Activated CD4-positive, alpha-beta memory T cell treated with anti-CD3 and anti-CD28 coated beads, Interleukin-2, amount 10 ng/mL, durations not matched to agents 7 days and 5 days (primary cell): ENCODE data around the gene AQP12A. TPM values are rescaled to one million over a fixed set of nuclear protein-coding genes. Genes with fewer than 3 reads are reported as not detected.
"Not testable (repeated sequence)": the region's sequence is repeated elsewhere in the genome, so short reads cannot be mapped to it uniquely, and the experiment has no call there.

Experiments
- CTCF ChIA-PET: fragments of 350-600 bp; sonication (Branson Sonifier 250); formaldehyde crosslinking; loops from one replicate; lab custom pipeline; 2021; ENCODE audit warnings: antibody characterized with exemption, inconsistent platforms; lab: Charles Lee
- POLR2A ChIA-PET: fragments of 350-600 bp; sonication (Branson Sonifier 250); formaldehyde crosslinking; loops from one replicate; lab custom pipeline; 2021; ENCODE audit warnings: antibody characterized with exemption; lab: Charles Lee
- DNase-seq: peaks from one replicate; pipeline ENCODE4 v3.0.0-alpha.2; 2020
- H3K27ac Mint-ChIP-seq: one replicate; pipeline ENCODE4 v1.8.0; 2021; ENCODE audit warnings: mild to moderate bottlenecking, mixed read lengths
- H3K27me3 Mint-ChIP-seq: one replicate; pipeline ENCODE4 v1.8.0; 2021; ENCODE audit warnings: mixed read lengths
- H3K36me3 Mint-ChIP-seq: one replicate; pipeline ENCODE4 v1.8.0; 2021; ENCODE audit warnings: low read depth, mixed read lengths
- H3K4me1 Mint-ChIP-seq: one replicate; pipeline ENCODE4 v1.8.0; 2021; ENCODE audit warnings: mixed read lengths
- H3K4me3 Mint-ChIP-seq: one replicate; pipeline ENCODE4 v1.8.0; 2021; ENCODE audit warnings: mild to moderate bottlenecking, mixed read lengths
- H3K9me3 Mint-ChIP-seq: one replicate; pipeline ENCODE4 v1.8.0; 2021; ENCODE audit warnings: mixed read lengths
- total RNA-seq, 2 experiments: library from RNA; stranded (reverse); gene quantifications; one replicate each; pipeline ENCODE4 v1.2.3, GENCODE V29; 2021

AQP12A gene
- not detected for total RNA-seq

GRCh38 chr2:240691631-240692420 lies at the start of gene AQP12A:
Gene AQP12A, plus strand, starts transcription at chr2:240691866. Its CDS starts 48 bp downstream, at chr2:240691914.
- CTCF ChIA-PET, H3K36me3 Mint-ChIP-seq, H3K27me3 Mint-ChIP-seq, POLR2A ChIA-PET, H3K27ac Mint-ChIP-seq, H3K4me1 Mint-ChIP-seq, H3K9me3 Mint-ChIP-seq, H3K4me3 Mint-ChIP-seq: not testable (repeated sequence)
- peak; percentile 11 for DNase-seq

- peaks cover 5% of the 10 kb centered on the region for H3K27me3 Mint-ChIP-seq
- no peak overlapping the region for H3K27ac Mint-ChIP-seq
- ChIA-PET CTCF (no interaction called here), POLR2A (no interaction called here)
- no peak overlapping the region for H3K4me3 Mint-ChIP-seq
- no peaks in the 10 kb centered on the region for H3K36me3 Mint-ChIP-seq
- peak; percentile 5 for DNase-seq
- H3K9me3 Mint-ChIP-seq = peaks cover 3% of the 10 kb centered on the region
- H3K4me1 Mint-ChIP-seq = peaks cover 5% of the 10 kb centered on the region
Measured at GRCh38 chr2:240642061-240642805, 49.4 kb upstream of the AQP12A start.

GRCh38 chr2:240642806-240643092 lies 48.9 kb upstream of the AQP12A start:
- peaks cover 3% of the 10 kb centered on the region for H3K9me3 Mint-ChIP-seq
- POLR2A ChIA-PET = no interaction called here
- CTCF ChIA-PET = no interaction called here
- no peak overlapping the region for H3K4me3 Mint-ChIP-seq
- peak; percentile 2 for DNase-seq
- H3K27ac Mint-ChIP-seq = no peak overlapping the region
- peaks cover 10% of the 10 kb centered on the region for H3K27me3 Mint-ChIP-seq
- H3K4me1 Mint-ChIP-seq = peaks cover 5% of the 10 kb centered on the region
- no peaks in the 10 kb centered on the region for H3K36me3 Mint-ChIP-seq

GRCh38 chr2:240643093-240643810 lies 48.4 kb upstream of the AQP12A start:
- peaks cover 11% of the 10 kb centered on the region for H3K27me3 Mint-ChIP-seq
- CTCF ChIA-PET = no interaction called here

GRCh38 chr2:240643811-240644150 lies 47.9 kb upstream of the AQP12A start:
- ChIA-PET POLR2A (no interaction called here), CTCF (no interaction called here)
- no peak overlapping the region for H3K4me3 Mint-ChIP-seq
- H3K4me1 Mint-ChIP-seq = peaks cover 5% of the 10 kb centered on the region
- H3K9me3 Mint-ChIP-seq = peaks cover 2% of the 10 kb centered on the region
- peak; percentile 9 for DNase-seq
- no peaks in the 10 kb centered on the region for H3K36me3 Mint-ChIP-seq
- no peak overlapping the region for H3K27ac Mint-ChIP-seq
- H3K27me3 Mint-ChIP-seq = peaks cover 15% of the 10 kb centered on the region

More at GRCh38 chr2:240643093-240643810, 48.4 kb upstream of the AQP12A start:
- POLR2A ChIA-PET = no interaction called here
- peak; percentile 9 for DNase-seq
- no peaks in the 10 kb centered on the region for H3K36me3 Mint-ChIP-seq
- H3K9me3 Mint-ChIP-seq = peaks cover 3% of the 10 kb centered on the region
- H3K4me3 Mint-ChIP-seq = no peak overlapping the region
- no peak overlapping the region for H3K27ac Mint-ChIP-seq
- peaks cover 5% of the 10 kb centered on the region for H3K4me1 Mint-ChIP-seq

- Mint-ChIP-seq H3K27me3 (peaks cover 18% of the 10 kb centered on the region), H3K4me3 (no peak overlapping the region), H3K27ac (no peak overlapping the region), H3K4me1 (peaks cover 5% of the 10 kb centered on the region), H3K36me3 (no peaks in the 10 kb centered on the region), H3K9me3 (no peaks in the 10 kb centered on the region)
- peak; percentile 7 for DNase-seq
- POLR2A ChIA-PET = no interaction called here
- CTCF ChIA-PET = no interaction called here
Measured at GRCh38 chr2:240644171-240644651, 47.5 kb upstream of the AQP12A start.

- DNase-seq = peak; percentile 14
- no peak overlapping the region for H3K27ac Mint-ChIP-seq
- ChIA-PET CTCF (no interaction called here), POLR2A (interaction anchor here (1.0 kb wide), 1 partner anchor 16 kb away, joined by 3 read pairs; no protein-coding TSS in a partner anchor)
- no peaks in the 10 kb centered on the region for H3K9me3 Mint-ChIP-seq
- H3K4me1 Mint-ChIP-seq = peaks cover 5% of the 10 kb centered on the region
- no peaks in the 10 kb centered on the region for H3K36me3 Mint-ChIP-seq
- no peak overlapping the region for H3K4me3 Mint-ChIP-seq
- peaks cover 22% of the 10 kb centered on the region for H3K27me3 Mint-ChIP-seq
Measured at GRCh38 chr2:240644859-240645301, 46.8 kb upstream of the AQP12A start.

GRCh38 chr2:240645346-240645745 lies 46.3 kb upstream of the AQP12A start:
- CTCF ChIA-PET = no interaction called here
- DNase-seq = peak; percentile 12
- POLR2A ChIA-PET = interaction anchor here (1.0 kb wide), 1 partner anchor 16 kb away, joined by 3 read pairs; no protein-coding TSS in a partner anchor
- Mint-ChIP-seq H3K36me3 (no peaks in the 10 kb centered on the region), H3K27me3 (peaks cover 25% of the 10 kb centered on the region), H3K4me1 (peaks cover 5% of the 10 kb centered on the region), H3K4me3 (no peak overlapping the region), H3K9me3 (no peaks in the 10 kb centered on the region), H3K27ac (no peak overlapping the region)

GRCh38 chr2:240645801-240646175 lies 45.9 kb upstream of the AQP12A start:
- peak; percentile 9 for DNase-seq
- CTCF ChIA-PET = no interaction called here
- Mint-ChIP-seq H3K27ac (no peak overlapping the region), H3K4me1 (peaks cover 5% of the 10 kb centered on the region), H3K4me3 (no peak overlapping the region), H3K9me3 (no peaks in the 10 kb centered on the region), H3K27me3 (peaks cover 26% of the 10 kb centered on the region), H3K36me3 (no peaks in the 10 kb centered on the region)
- POLR2A ChIA-PET = interaction anchor here (1.0 kb wide), 1 partner anchor 17 kb away, joined by 3 read pairs; no protein-coding TSS in a partner anchor

- H3K9me3 Mint-ChIP-seq = no peaks in the 10 kb centered on the region
- DNase-seq = peak; percentile 36
- no peaks in the 10 kb centered on the region for H3K36me3 Mint-ChIP-seq
- no peak overlapping the region for H3K4me3 Mint-ChIP-seq
- peaks cover 30% of the 10 kb centered on the region for H3K27me3 Mint-ChIP-seq
- H3K4me1 Mint-ChIP-seq = peaks cover 5% of the 10 kb centered on the region
- no peak overlapping the region for H3K27ac Mint-ChIP-seq
- POLR2A ChIA-PET = no interaction called here
- CTCF ChIA-PET = no interaction called here
Measured at GRCh38 chr2:240646176-240646899, 45.3 kb upstream of the AQP12A start.

- ChIA-PET CTCF (no interaction called here), POLR2A (interaction anchor here (0.7 kb wide), 1 partner anchor 36 kb away, joined by 3 read pairs; no protein-coding TSS in a partner anchor)
- peak; percentile 9 for DNase-seq
- no peak overlapping the region for H3K4me3 Mint-ChIP-seq
- no peak overlapping the region for H3K27ac Mint-ChIP-seq
- no peaks in the 10 kb centered on the region for H3K36me3 Mint-ChIP-seq
- H3K9me3 Mint-ChIP-seq = no peaks in the 10 kb centered on the region
- H3K27me3 Mint-ChIP-seq = peaks cover 35% of the 10 kb centered on the region
- H3K4me1 Mint-ChIP-seq = peaks cover 5% of the 10 kb centered on the region
Measured at GRCh38 chr2:240646900-240647502, 44.7 kb upstream of the AQP12A start.

GRCh38 chr2:240647503-240648154 lies 44.0 kb upstream of the AQP12A start:
- Mint-ChIP-seq H3K9me3 (no peaks in the 10 kb centered on the region), H3K36me3 (no peaks in the 10 kb centered on the region)
- peak; percentile 5 for DNase-seq

More at GRCh38 chr2:240647503-240648154, 44.0 kb upstream of the AQP12A start:
- no peak overlapping the region for H3K4me3 Mint-ChIP-seq
- H3K4me1 Mint-ChIP-seq = peaks cover 5% of the 10 kb centered on the region
- POLR2A ChIA-PET = interaction anchor here (0.7 kb wide), 1 partner anchor 37 kb away, joined by 3 read pairs; no protein-coding TSS in a partner anchor
- CTCF ChIA-PET = no interaction called here
- H3K27ac Mint-ChIP-seq = no peak overlapping the region
- peaks cover 38% of the 10 kb centered on the region for H3K27me3 Mint-ChIP-seq
